ENCODE data around the gene UGT2B28.
"Not testable (repeated sequence)": the region's sequence is repeated elsewhere in the genome, so short reads cannot be mapped to it uniquely, and the experiment has no call there.

Gene UGT2B28

DNA sequence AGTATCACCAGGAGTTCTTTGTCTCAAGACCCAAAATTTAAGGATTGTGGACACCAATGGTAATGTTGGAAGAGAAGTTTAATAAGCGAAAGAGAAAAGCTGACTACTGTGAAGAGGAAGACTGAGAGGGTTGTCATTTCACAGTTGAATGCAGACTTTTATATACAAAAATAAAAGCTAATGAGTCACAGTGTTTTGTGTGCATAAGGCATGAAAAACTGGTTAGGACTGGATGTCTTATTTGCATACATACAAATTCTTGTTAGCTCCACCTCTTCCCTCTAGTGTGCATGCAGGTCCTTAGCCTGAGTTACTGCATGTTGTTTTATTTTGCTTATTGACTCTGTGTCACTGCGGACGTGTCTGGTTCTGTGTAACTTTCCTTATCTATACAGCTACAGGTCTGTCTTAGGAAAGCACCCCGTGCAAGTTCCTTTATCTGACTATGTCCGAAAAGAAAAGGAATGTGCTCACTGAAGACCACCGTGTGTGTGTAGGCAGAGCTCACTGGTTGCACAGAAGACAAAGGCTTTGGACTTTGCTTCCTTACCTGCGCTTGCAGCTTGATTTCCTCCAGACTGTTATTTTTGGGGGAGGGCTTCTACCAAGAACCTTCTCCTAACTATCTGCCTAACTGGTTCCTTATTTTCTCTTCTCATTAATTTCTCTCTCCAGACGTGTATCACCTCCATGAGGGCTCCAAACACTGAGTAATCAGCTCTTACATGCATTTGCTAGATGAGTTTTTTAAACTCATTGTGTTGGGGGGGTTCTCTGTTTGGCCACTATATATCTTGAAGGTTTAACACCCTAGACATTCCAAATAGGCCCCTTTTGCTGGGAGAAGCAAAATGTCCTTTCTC, 63.5 kb downstream of the UGT2B28 start:
- not testable (repeated sequence) for DNase-seq (ENCODE audit: low read depth)

Data from ELR (cell line).